ENCODE measurements around the gene KIAA0586. TPM values are rescaled to one million over a fixed set of nuclear protein-coding genes. Genes with fewer than 3 reads are reported as not detected.

KIAA0586 gene
- total RNA-seq, 6 experiments from 2014 or later, result 16.6 to 29.1 (median 26.0) TPM

GRCh38 chr14:58597041-58597440 is 169.5 kb downstream of the KIAA0586 start:
- Mint-ChIP-seq H3K4me1 (ENCODE audit: low read depth) (no peaks in the 10 kb centered on the region), H3K27ac (no peak overlapping the region), H3K4me3 (no peak overlapping the region), H3K36me3 (ENCODE audit: low read depth) (no peaks in the 10 kb centered on the region), H3K9me3 (no peaks in the 10 kb centered on the region), H3K27me3 (ENCODE audit: insufficient read depth) (peaks cover 19% of the 10 kb centered on the region)
- TF ChIP-seq, protein P1, sequence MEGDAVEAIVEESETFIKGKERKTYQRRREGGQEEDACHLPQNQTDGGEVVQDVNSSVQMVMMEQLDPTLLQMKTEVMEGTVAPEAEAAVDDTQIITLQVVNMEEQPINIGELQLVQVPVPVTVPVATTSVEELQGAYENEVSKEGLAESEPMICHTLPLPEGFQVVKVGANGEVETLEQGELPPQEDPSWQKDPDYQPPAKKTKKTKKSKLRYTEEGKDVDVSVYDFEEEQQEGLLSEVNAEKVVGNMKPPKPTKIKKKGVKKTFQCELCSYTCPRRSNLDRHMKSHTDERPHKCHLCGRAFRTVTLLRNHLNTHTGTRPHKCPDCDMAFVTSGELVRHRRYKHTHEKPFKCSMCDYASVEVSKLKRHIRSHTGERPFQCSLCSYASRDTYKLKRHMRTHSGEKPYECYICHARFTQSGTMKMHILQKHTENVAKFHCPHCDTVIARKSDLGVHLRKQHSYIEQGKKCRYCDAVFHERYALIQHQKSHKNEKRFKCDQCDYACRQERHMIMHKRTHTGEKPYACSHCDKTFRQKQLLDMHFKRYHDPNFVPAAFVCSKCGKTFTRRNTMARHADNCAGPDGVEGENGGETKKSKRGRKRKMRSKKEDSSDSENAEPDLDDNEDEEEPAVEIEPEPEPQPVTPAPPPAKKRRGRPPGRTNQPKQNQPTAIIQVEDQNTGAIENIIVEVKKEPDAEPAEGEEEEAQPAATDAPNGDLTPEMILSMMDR (IDR thresholded peaks at IDR 0.05), result no peak
- DNase-seq, result no peak

DNA sequence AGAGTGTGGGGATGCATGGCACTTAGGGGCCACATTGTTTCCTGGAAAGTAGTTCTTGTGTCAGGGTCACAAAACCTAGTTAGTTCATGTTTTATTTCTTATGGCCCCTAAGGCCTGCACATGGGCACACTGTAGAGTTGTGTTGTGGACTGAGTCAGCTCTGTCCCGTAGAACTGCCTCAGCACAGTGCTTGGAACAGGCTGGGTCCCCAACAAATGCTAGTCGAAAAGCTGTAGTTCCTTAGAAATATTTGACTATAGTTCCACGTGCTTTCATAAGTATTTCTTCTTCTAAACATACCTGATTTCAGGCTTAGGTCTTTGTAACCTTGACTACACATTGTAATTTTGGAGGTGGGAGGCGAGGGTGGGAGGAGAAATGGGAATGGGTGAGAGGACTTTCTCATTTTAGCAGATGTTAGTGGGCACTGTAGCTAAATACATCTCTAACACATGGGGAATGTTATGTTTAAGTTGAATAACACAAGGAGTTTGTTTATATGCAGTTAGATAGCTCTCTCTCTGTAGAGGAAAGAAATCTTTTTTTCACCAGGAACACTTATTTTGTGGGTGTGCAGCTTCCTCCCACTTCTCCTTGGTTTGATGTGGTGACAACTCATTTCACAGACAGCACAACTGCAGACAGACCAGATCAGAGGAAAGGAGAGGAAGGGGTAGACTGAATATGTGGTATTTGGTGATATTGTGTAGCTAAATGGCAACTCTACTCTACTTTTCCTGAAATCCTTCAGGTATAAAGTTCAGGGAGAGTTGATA is 170.7 kb downstream of the KIAA0586 start:
- no peaks in the 10 kb centered on the region for H3K4me1 Mint-ChIP-seq (ENCODE audit: low read depth)
- no peaks in the 10 kb centered on the region for H3K36me3 Mint-ChIP-seq (ENCODE audit: low read depth)
- H3K27me3 Mint-ChIP-seq (ENCODE audit: insufficient read depth), result peaks cover 20% of the 10 kb centered on the region
- no peak for DNase-seq
- TF ChIP-seq, protein P1 (IDR thresholded peaks at IDR 0.05), result no peak
- no peak overlapping the region for H3K27ac Mint-ChIP-seq
- H3K4me3 Mint-ChIP-seq, result no peak overlapping the region
- no peaks in the 10 kb centered on the region for H3K9me3 Mint-ChIP-seq

GRCh38 chr14:58598804-58599525 is 171.4 kb downstream of the KIAA0586 start:
- H3K9me3 Mint-ChIP-seq, result no peaks in the 10 kb centered on the region
- H3K27me3 Mint-ChIP-seq (ENCODE audit: insufficient read depth), result peaks cover 23% of the 10 kb centered on the region
- H3K27ac Mint-ChIP-seq, result no peak overlapping the region
- H3K36me3 Mint-ChIP-seq (ENCODE audit: low read depth), result no peaks in the 10 kb centered on the region
- TF ChIP-seq, protein P1 (IDR thresholded peaks at IDR 0.05), result no peak
- no peak for DNase-seq
- H3K4me1 Mint-ChIP-seq (ENCODE audit: low read depth), result no peaks in the 10 kb centered on the region
- no peak overlapping the region for H3K4me3 Mint-ChIP-seq

GRCh38 chr14:58599707-58600106 is 172.2 kb downstream of the KIAA0586 start:
- DNase-seq, result no peak
- no peaks in the 10 kb centered on the region for H3K36me3 Mint-ChIP-seq (ENCODE audit: low read depth)
- H3K27me3 Mint-ChIP-seq (ENCODE audit: insufficient read depth), result peaks cover 23% of the 10 kb centered on the region
- no peaks in the 10 kb centered on the region for H3K9me3 Mint-ChIP-seq
- no peak overlapping the region for H3K27ac Mint-ChIP-seq
- H3K4me1 Mint-ChIP-seq (ENCODE audit: low read depth), result no peaks in the 10 kb centered on the region
- no peak overlapping the region for H3K4me3 Mint-ChIP-seq
- TF ChIP-seq, protein P1 (IDR thresholded peaks at IDR 0.05), result no peak

Other genes with a start within 250 kb of the KIAA0586 start
- gene ACTR10, start 227.6 kb upstream of the KIAA0586 start, total RNA-seq (2021; fragmentation: NEBNext Ultra II Directional; extraction: Animal tissue kit (Norgen Biotek cat#: 25700)), result 10 to 100 TPM; 79.0 to 89.0 (median 85.5) TPM
- 100 to 1,000 TPM; 158 to 210 (median 187) TPM for gene PSMA3, start 182.9 kb upstream of the KIAA0586 start, total RNA-seq (2021; fragmentation: NEBNext Ultra II Directional; extraction: Animal tissue kit (Norgen Biotek cat#: 25700))
- 10 to 100 TPM; 10.5 to 13.4 (median 12.3) TPM for gene ARID4A, start 129.2 kb upstream of the KIAA0586 start, total RNA-seq (2021; fragmentation: NEBNext Ultra II Directional; extraction: Animal tissue kit (Norgen Biotek cat#: 25700))
- not detected for gene TOMM20L, start 31.8 kb upstream of the KIAA0586 start, total RNA-seq (2021; fragmentation: NEBNext Ultra II Directional; extraction: Animal tissue kit (Norgen Biotek cat#: 25700))
- gene TIMM9, start 188 bp upstream of the KIAA0586 start, total RNA-seq (2021; fragmentation: NEBNext Ultra II Directional; extraction: Animal tissue kit (Norgen Biotek cat#: 25700)), result 10 to 100 TPM; 34.2 to 41.8 (median 39.2) TPM
- 1 to 10 TPM; 3.9 to 4.9 (median 4.5) TPM for gene DACT1, start 210.2 kb downstream of the KIAA0586 start, total RNA-seq (2021; fragmentation: NEBNext Ultra II Directional; extraction: Animal tissue kit (Norgen Biotek cat#: 25700))